NCI-H774 (cell line): ENCODE results near the gene EPB41.
"Not testable (repeated sequence)": the region's sequence is repeated elsewhere in the genome, so short reads cannot be mapped to it uniquely, and the experiment has no call there.

Source experiments
- DNase-seq: peaks from one replicate; lab custom pipeline; 2025; lab: John Stamatoyannopoulos, UW

The EPB41 gene

GRCh38 chr1:28981210-28981609 lies 66.8 kb downstream of the EPB41 start:
- DNase-seq, result no peak

GRCh38 chr1:28982198-28982597 lies 67.8 kb downstream of the EPB41 start:
- DNase-seq, result no peak

- DNase-seq, result no peak
These were observed 68.7 kb downstream of the EPB41 start for GRCh38 chr1:28983091-28983490.

- DNase-seq, result no peak
These were observed 69.3 kb downstream of the EPB41 start for GRCh38 chr1:28983509-28984310.

- no peak for DNase-seq
These were observed 69.9 kb downstream of the EPB41 start for GRCh38 chr1:28984311-28984684.

GRCh38 chr1:28985427-28985826 lies 71.1 kb downstream of the EPB41 start:
- DNase-seq, result no peak

- DNase-seq, result no peak
These were observed 72.0 kb downstream of the EPB41 start for GRCh38 chr1:28986306-28986910.

- no peak for DNase-seq
These were observed 88.4 kb downstream of the EPB41 start for GRCh38 chr1:29002792-29003191.

- no peak for DNase-seq
These were observed 89.9 kb downstream of the EPB41 start for GRCh38 chr1:29004288-29004687.

GRCh38 chr1:29004798-29005197 lies 90.4 kb downstream of the EPB41 start:
- DNase-seq, result no peak

- no peak for DNase-seq
These were observed 97.4 kb downstream of the EPB41 start for GRCh38 chr1:29011775-29012174.

GRCh38 chr1:29017235-29017634 lies 102.9 kb downstream of the EPB41 start:
- DNase-seq, result no peak

- no peak for DNase-seq
These were observed 103.8 kb downstream of the EPB41 start for GRCh38 chr1:29017975-29018712.

GRCh38 chr1:29022620-29023019 lies 108.3 kb downstream of the EPB41 start:
- DNase-seq, result no peak

- no peak for DNase-seq
These were observed 115.3 kb downstream of the EPB41 start for GRCh38 chr1:29029667-29030066.

- no peak for DNase-seq
These were observed 118.5 kb downstream of the EPB41 start for GRCh38 chr1:29032841-29033240.

GRCh38 chr1:29033829-29034466 lies 119.6 kb downstream of the EPB41 start:
- no peak for DNase-seq

GRCh38 chr1:29043274-29043965 lies 129.1 kb downstream of the EPB41 start:
- DNase-seq, result no peak

- DNase-seq, result no peak
These were observed 129.6 kb downstream of the EPB41 start for GRCh38 chr1:29044010-29044409.

GRCh38 chr1:29045663-29046062 lies 131.3 kb downstream of the EPB41 start:
- not testable (repeated sequence) for DNase-seq

GRCh38 chr1:29047142-29047541 lies 132.8 kb downstream of the EPB41 start:
- no peak for DNase-seq

GRCh38 chr1:29050166-29050565 lies 135.8 kb downstream of the EPB41 start:
- no peak for DNase-seq
